Breast epithelium (tissue), 3 donors: ENCODE results near the gene PAXIP1.

ENCODE experiments used
- POLR2A ChIP-seq: fragments of 450-650 bp; IDR thresholded peaks from one replicate; pipeline ENCODE4 v1.6.1; 2016; ENCODE audit warnings: antibody characterized with exemption, mild to moderate bottlenecking, moderate library complexity
- TF ChIP-seq, protein P1 (sequence below), 3 donors: fragments of 450-650 bp; IDR thresholded peaks; one replicate each; pipeline ENCODE4 v1.5.1; 2016 to 2017; ENCODE audit warnings: antibody characterized with exemption in 3 of 3, mild to moderate bottlenecking in 3 of 3, moderate library complexity in 3 of 3

GRCh38 chr7:154984601-154985188, 18.2 kb downstream of the PAXIP1 start:
- TF ChIP-seq, protein P1, sequence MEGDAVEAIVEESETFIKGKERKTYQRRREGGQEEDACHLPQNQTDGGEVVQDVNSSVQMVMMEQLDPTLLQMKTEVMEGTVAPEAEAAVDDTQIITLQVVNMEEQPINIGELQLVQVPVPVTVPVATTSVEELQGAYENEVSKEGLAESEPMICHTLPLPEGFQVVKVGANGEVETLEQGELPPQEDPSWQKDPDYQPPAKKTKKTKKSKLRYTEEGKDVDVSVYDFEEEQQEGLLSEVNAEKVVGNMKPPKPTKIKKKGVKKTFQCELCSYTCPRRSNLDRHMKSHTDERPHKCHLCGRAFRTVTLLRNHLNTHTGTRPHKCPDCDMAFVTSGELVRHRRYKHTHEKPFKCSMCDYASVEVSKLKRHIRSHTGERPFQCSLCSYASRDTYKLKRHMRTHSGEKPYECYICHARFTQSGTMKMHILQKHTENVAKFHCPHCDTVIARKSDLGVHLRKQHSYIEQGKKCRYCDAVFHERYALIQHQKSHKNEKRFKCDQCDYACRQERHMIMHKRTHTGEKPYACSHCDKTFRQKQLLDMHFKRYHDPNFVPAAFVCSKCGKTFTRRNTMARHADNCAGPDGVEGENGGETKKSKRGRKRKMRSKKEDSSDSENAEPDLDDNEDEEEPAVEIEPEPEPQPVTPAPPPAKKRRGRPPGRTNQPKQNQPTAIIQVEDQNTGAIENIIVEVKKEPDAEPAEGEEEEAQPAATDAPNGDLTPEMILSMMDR (IDR thresholded peaks at IDR 0.05) = no peak
- no peak for TF ChIP-seq POLR2A
